ENCODE data around the gene RPTOR.

Gene RPTOR

DNA sequence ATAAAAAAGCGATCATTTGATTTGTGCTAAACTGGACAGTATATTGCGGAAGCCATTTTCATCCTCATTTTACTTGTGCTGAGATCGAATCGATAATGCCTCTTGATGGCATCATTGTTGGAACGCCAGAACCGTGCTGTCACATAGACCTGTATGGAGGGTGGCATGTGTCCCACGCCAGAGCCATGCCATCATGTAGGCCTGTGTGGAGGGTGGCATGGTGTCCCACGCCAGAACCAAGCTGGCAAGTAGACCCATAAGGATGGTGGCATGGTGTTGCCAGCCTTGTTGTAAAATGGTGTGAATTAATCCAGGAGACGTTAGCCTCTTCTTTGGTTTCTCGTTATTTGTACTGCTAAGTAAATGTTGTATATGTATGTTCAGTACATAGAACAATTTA, 224.3 kb downstream of the RPTOR start:
- H2AFZ ChIP-seq (ENCODE audit: low read length): no peak overlapping the region
- H3F3A ChIP-seq (ENCODE audit: insufficient read depth, low read length): no peaks in the 10 kb centered on the region
- H3K9me3 ChIP-seq (ENCODE audit: low read length): no peaks in the 10 kb centered on the region
- H3K9me2 ChIP-seq (ENCODE audit: low read depth, low read length): no peaks in the 10 kb centered on the region
- peaks cover 79% of the 10 kb centered on the region for H3K4me1 ChIP-seq (ENCODE audit: insufficient read depth, low read length, severe bottlenecking)
- no peak overlapping the region for H3K9ac ChIP-seq (ENCODE audit: low read length)
- H3K4me3 ChIP-seq (ENCODE audit: low read depth, low read length, poor library complexity, severe bottlenecking): no peak overlapping the region
- no peak for TF ChIP-seq EZH2 (IDR thresholded peaks at IDR 0.05; ENCODE audit: borderline replicate concordance, low read length)
- TF ChIP-seq, protein P1, sequence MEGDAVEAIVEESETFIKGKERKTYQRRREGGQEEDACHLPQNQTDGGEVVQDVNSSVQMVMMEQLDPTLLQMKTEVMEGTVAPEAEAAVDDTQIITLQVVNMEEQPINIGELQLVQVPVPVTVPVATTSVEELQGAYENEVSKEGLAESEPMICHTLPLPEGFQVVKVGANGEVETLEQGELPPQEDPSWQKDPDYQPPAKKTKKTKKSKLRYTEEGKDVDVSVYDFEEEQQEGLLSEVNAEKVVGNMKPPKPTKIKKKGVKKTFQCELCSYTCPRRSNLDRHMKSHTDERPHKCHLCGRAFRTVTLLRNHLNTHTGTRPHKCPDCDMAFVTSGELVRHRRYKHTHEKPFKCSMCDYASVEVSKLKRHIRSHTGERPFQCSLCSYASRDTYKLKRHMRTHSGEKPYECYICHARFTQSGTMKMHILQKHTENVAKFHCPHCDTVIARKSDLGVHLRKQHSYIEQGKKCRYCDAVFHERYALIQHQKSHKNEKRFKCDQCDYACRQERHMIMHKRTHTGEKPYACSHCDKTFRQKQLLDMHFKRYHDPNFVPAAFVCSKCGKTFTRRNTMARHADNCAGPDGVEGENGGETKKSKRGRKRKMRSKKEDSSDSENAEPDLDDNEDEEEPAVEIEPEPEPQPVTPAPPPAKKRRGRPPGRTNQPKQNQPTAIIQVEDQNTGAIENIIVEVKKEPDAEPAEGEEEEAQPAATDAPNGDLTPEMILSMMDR (IDR thresholded peaks at IDR 0.05; ENCODE audit: low read length): no peak
- no peak overlapping the region for H3K4me2 ChIP-seq (ENCODE audit: low read length)
- H4K20me1 ChIP-seq (ENCODE audit: insufficient read depth, low read length): no peaks in the 10 kb centered on the region
- H3K27ac ChIP-seq (ENCODE audit: low read depth, low read length, poor library complexity, severe bottlenecking): peak overlapping the region; percentile 96
- no peaks in the 10 kb centered on the region for H3K27me3 ChIP-seq (ENCODE audit: insufficient read depth, low read length)
- H3K79me2 ChIP-seq (ENCODE audit: insufficient read depth, low read length): peaks cover 9% of the 10 kb centered on the region
- peaks cover 79% of the 10 kb centered on the region for H3K36me3 ChIP-seq (ENCODE audit: insufficient read depth, low read length)

GRCh38 chr17:80769516-80769915, 224.9 kb downstream of the RPTOR start:
- Histone ChIP-seq H3K4me1 (ENCODE audit: insufficient read depth, low read length, severe bottlenecking) (peaks cover 85% of the 10 kb centered on the region), H3K79me2 (ENCODE audit: insufficient read depth, low read length) (peaks cover 9% of the 10 kb centered on the region), H3K27me3 (ENCODE audit: insufficient read depth, low read length) (no peaks in the 10 kb centered on the region)

DNA sequence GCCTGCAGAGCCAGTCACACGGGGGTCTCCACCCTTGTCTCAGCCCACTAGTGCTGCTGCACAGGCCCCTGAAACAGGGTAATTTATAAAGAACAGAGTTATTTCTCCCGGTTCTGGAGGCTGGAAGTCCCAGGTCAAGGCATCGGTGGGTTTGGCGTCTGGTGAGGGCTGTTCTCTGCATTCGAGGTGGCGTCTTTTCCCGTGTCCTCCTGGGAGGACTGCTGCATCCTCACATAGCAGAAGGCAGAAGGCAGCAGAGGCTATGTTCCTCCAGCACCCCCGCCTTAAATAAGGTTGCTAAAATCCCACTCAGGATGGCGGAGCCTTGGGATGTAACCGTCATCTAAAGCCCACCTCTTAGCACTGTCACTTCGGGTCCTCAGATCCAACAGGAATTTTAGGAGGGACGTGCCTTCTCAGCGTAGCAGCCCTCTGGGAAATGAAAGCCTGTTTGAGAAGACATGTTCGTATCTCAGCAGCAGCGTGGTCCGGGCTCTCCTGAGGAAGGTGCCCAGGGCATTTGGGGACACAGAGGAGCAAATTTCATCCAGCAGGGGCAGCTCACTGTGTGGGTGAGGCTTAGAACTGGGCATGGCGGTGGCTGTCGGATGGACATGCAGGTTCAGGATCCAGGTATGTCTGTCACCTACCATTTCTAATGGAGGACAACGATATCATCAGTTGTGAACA, 225.4 kb downstream of the RPTOR start:
- H3K79me2 ChIP-seq (ENCODE audit: insufficient read depth, low read length): peaks cover 9% of the 10 kb centered on the region

More at GRCh38 chr17:80769516-80769915, 224.9 kb downstream of the RPTOR start:
- H3K27ac ChIP-seq (ENCODE audit: low read depth, low read length, poor library complexity, severe bottlenecking): peak overlapping the region; percentile 96
- H3K9me3 ChIP-seq (ENCODE audit: low read length): no peaks in the 10 kb centered on the region
- peaks cover 84% of the 10 kb centered on the region for H3K36me3 ChIP-seq (ENCODE audit: insufficient read depth, low read length)
- no peaks in the 10 kb centered on the region for H4K20me1 ChIP-seq (ENCODE audit: insufficient read depth, low read length)
- no peak overlapping the region for H3K9ac ChIP-seq (ENCODE audit: low read length)
- no peaks in the 10 kb centered on the region for H3F3A ChIP-seq (ENCODE audit: insufficient read depth, low read length)
- H2AFZ ChIP-seq (ENCODE audit: low read length): no peak overlapping the region
- TF ChIP-seq, protein P1 (IDR thresholded peaks at IDR 0.05; ENCODE audit: low read length): no peak
- TF ChIP-seq EZH2 (IDR thresholded peaks at IDR 0.05; ENCODE audit: borderline replicate concordance, low read length): no peak
- no peak overlapping the region for H3K4me3 ChIP-seq (ENCODE audit: low read depth, low read length, poor library complexity, severe bottlenecking)
- no peak overlapping the region for H3K4me2 ChIP-seq (ENCODE audit: low read length)
- no peaks in the 10 kb centered on the region for H3K9me2 ChIP-seq (ENCODE audit: low read depth, low read length)

More for the DNA sequence above, 225.4 kb downstream of the RPTOR start:
- no peak overlapping the region for H3K4me2 ChIP-seq (ENCODE audit: low read length)
- H4K20me1 ChIP-seq (ENCODE audit: insufficient read depth, low read length): no peaks in the 10 kb centered on the region
- peaks cover 88% of the 10 kb centered on the region for H3K36me3 ChIP-seq (ENCODE audit: insufficient read depth, low read length)
- H3K9me2 ChIP-seq (ENCODE audit: low read depth, low read length): no peaks in the 10 kb centered on the region
- no peak overlapping the region for H3K4me3 ChIP-seq (ENCODE audit: low read depth, low read length, poor library complexity, severe bottlenecking)
- H3K9ac ChIP-seq (ENCODE audit: low read length): no peak overlapping the region
- peaks cover 86% of the 10 kb centered on the region for H3K4me1 ChIP-seq (ENCODE audit: insufficient read depth, low read length, severe bottlenecking)
- TF ChIP-seq, protein P1 (IDR thresholded peaks at IDR 0.05; ENCODE audit: low read length): no peak
- no peak for TF ChIP-seq EZH2 (IDR thresholded peaks at IDR 0.05; ENCODE audit: borderline replicate concordance, low read length)
- H3K27me3 ChIP-seq (ENCODE audit: insufficient read depth, low read length): no peaks in the 10 kb centered on the region
- H2AFZ ChIP-seq (ENCODE audit: low read length): no peak overlapping the region
- no peaks in the 10 kb centered on the region for H3K9me3 ChIP-seq (ENCODE audit: low read length)
- H3K27ac ChIP-seq (ENCODE audit: low read depth, low read length, poor library complexity, severe bottlenecking): peak overlapping the region; percentile 96
- H3F3A ChIP-seq (ENCODE audit: insufficient read depth, low read length): no peaks in the 10 kb centered on the region

Measured in OCI-LY1 (cell line).